ENCODE data around the gene C16orf54. TPM values are rescaled to one million over a fixed set of nuclear protein-coding genes. Genes with fewer than 3 reads are reported as not detected.
"Not testable (repeated sequence)": the region's sequence is repeated elsewhere in the genome, so short reads cannot be mapped to it uniquely, and the experiment has no call there.

C16orf54 gene
- total and polyA plus RNA-seq, 2 donors (not counting 1 experiment from before 2014, with no cell fraction given) = not detected

GRCh38 chr16:29757950-29758466, 12.2 kb upstream of the C16orf54 start:
- peak; percentile 62 to 90 for DNase-seq (ENCODE audit: low read depth in 2 of 2)
- no peak overlapping the region for H3K27ac ChIP-seq (ENCODE audit: insufficient read depth, low read length)

GRCh38 chr16:29757086-29757485, 11.3 kb upstream of the C16orf54 start:
- H3K9ac ChIP-seq (ENCODE audit: insufficient read depth, low read length) = not testable (repeated sequence)

More at GRCh38 chr16:29757950-29758466, 12.2 kb upstream of the C16orf54 start:
- Histone ChIP-seq H3K4me3 (replicated peaks in 1 of 4; ENCODE audit: control extremely low read depth in 1 of 4, insufficient read depth in 1 of 4, low read depth in 3 of 4, low read length in 4 of 4) (no peak overlapping the region), H3K9ac (ENCODE audit: insufficient read depth, low read length) (no peak overlapping the region), H2AFZ (ENCODE audit: low read length) (no peak overlapping the region), H3K79me2 (ENCODE audit: control insufficient read depth, insufficient read depth, low read length) (no peaks in the 10 kb centered on the region), H3K4me2 (ENCODE audit: extremely low read depth, insufficient read depth, low read length) (no peak overlapping the region), H3K4me1 (ENCODE audit: control insufficient read depth, extremely low read depth, insufficient read depth, low read length) (no peaks in the 10 kb centered on the region), H3K36me3 (ENCODE audit: control insufficient read depth, insufficient read depth, low read length) (no peaks in the 10 kb centered on the region), H4K20me1 (ENCODE audit: control insufficient read depth, extremely low read depth, insufficient read depth, low read length) (no peaks in the 10 kb centered on the region), H3K9me3 (ENCODE audit: control insufficient read depth, insufficient read depth, low read depth, low read length) (no peaks in the 10 kb centered on the region), H3K27me3 (ENCODE audit: control insufficient read depth, insufficient read depth, low read length) (no peaks in the 10 kb centered on the region)
- TF ChIP-seq CTCF (conservative IDR thresholded peaks at IDR 0.05 in 1 of 2, IDR thresholded peaks at IDR 0.05 in 1 of 2; ENCODE audit: low read depth in 1 of 2, low read length in 2 of 2) (peak; percentile 26 to 47), EZH2 (IDR thresholded peaks at IDR 0.05; ENCODE audit: low read length, missing control alignments) (no peak)

GRCh38 chr16:29756654-29757053, 10.9 kb upstream of the C16orf54 start:
- DNase-seq (ENCODE audit: low read depth in 2 of 2) = peak in 1 of 2 donors; percentile 22
- H3K9me3 ChIP-seq (ENCODE audit: control insufficient read depth, insufficient read depth, low read depth, low read length) = no peaks in the 10 kb centered on the region
- H3K4me1 ChIP-seq (ENCODE audit: control insufficient read depth, extremely low read depth, insufficient read depth, low read length) = no peaks in the 10 kb centered on the region
- no peaks in the 10 kb centered on the region for H3K79me2 ChIP-seq (ENCODE audit: control insufficient read depth, insufficient read depth, low read length)
- H3K27me3 ChIP-seq (ENCODE audit: control insufficient read depth, insufficient read depth, low read length) = no peaks in the 10 kb centered on the region
- no peaks in the 10 kb centered on the region for H4K20me1 ChIP-seq (ENCODE audit: control insufficient read depth, extremely low read depth, insufficient read depth, low read length)
- H3K36me3 ChIP-seq (ENCODE audit: control insufficient read depth, insufficient read depth, low read length) = no peaks in the 10 kb centered on the region
- no peak overlapping the region for H2AFZ ChIP-seq (ENCODE audit: low read length)
- H3K9ac ChIP-seq (ENCODE audit: insufficient read depth, low read length) = no peak overlapping the region
- H3K27ac ChIP-seq (ENCODE audit: insufficient read depth, low read length) = no peak overlapping the region
- no peak overlapping the region for H3K4me3 ChIP-seq (replicated peaks in 1 of 4; ENCODE audit: control extremely low read depth in 1 of 4, insufficient read depth in 1 of 4, low read depth in 3 of 4, low read length in 4 of 4)
- no peak for TF ChIP-seq EZH2 (IDR thresholded peaks at IDR 0.05; ENCODE audit: low read length, missing control alignments)
- TF ChIP-seq CTCF (conservative IDR thresholded peaks at IDR 0.05 in 1 of 2, IDR thresholded peaks at IDR 0.05 in 1 of 2; ENCODE audit: low read depth in 1 of 2, low read length in 2 of 2) = no peak
- H3K4me2 ChIP-seq (ENCODE audit: extremely low read depth, insufficient read depth, low read length) = no peak overlapping the region

More at GRCh38 chr16:29757086-29757485, 11.3 kb upstream of the C16orf54 start:
- H3K27ac ChIP-seq (ENCODE audit: insufficient read depth, low read length); H3K27me3 ChIP-seq (ENCODE audit: control insufficient read depth, insufficient read depth, low read length); H3K9me3 ChIP-seq (ENCODE audit: control insufficient read depth, insufficient read depth, low read depth, low read length); H4K20me1 ChIP-seq (ENCODE audit: control insufficient read depth, extremely low read depth, insufficient read depth, low read length); DNase-seq (ENCODE audit: low read depth in 2 of 2); H2AFZ ChIP-seq (ENCODE audit: low read length); H3K4me2 ChIP-seq (ENCODE audit: extremely low read depth, insufficient read depth, low read length); H3K79me2 ChIP-seq (ENCODE audit: control insufficient read depth, insufficient read depth, low read length); H3K36me3 ChIP-seq (ENCODE audit: control insufficient read depth, insufficient read depth, low read length); H3K4me3 ChIP-seq (replicated peaks in 1 of 4; ENCODE audit: control extremely low read depth in 1 of 4, insufficient read depth in 1 of 4, low read depth in 3 of 4, low read length in 4 of 4); H3K4me1 ChIP-seq (ENCODE audit: control insufficient read depth, extremely low read depth, insufficient read depth, low read length): not testable (repeated sequence)
